Renal cortical epithelial cell (primary cell): ENCODE results near the gene OTP. TPM values are rescaled to one million over a fixed set of nuclear protein-coding genes. Genes with fewer than 3 reads are reported as not detected.

Experiments used
- DNase-seq: peaks from one replicate; pipeline ENCODE4 v3.0.0-alpha.2; 2011; ENCODE audit warnings: low read depth
- total RNA-seq: library from RNA; depleted of rRNA; stranded (reverse); fragments of >200 nt; gene quantifications from 2 replicates; pipeline ENCODE4 v1.2.3, GENCODE V29; 2014

OTP gene
- total RNA-seq, 1 donor from 2014 or later: not detected

DNA sequence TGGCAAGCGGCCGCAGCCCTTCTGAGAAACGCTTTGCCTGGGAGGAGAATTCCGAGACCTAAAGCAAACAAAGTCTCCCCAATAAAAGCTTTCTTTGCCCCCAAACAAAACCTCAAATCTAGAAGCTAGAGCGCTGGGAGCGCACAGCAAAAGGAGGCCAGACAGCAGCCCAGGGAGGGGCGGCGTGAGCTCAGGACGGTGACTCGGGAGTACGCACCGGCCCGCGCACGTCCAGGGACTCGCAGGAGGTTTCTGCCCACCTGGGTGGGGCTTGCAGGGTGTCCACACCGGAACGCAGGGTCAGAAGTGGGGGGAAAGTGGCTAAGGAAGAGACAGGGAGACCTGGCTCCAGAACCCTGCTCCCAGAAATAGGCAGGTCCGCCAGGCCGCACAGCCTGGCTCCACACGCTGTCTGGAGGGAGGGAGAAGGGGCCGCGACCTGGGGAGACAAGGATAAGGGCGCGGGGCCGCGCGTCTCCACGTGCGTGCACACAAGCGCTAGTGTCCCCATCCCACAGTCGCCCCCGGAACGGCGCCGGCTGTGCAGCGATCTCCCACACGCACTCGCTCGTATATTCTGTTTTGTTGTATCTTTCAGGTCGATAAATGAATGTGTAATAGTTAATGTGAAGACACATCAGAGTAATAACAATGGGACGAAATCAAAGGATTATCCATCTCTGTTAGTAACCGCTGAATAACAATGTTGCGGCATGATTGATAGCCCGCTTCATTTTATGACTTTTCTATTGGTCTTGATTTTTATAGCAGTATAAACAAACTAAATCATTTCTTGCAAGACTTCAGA lies 2.3 kb upstream of the OTP start:
- DNase-seq: no peak

DNA sequence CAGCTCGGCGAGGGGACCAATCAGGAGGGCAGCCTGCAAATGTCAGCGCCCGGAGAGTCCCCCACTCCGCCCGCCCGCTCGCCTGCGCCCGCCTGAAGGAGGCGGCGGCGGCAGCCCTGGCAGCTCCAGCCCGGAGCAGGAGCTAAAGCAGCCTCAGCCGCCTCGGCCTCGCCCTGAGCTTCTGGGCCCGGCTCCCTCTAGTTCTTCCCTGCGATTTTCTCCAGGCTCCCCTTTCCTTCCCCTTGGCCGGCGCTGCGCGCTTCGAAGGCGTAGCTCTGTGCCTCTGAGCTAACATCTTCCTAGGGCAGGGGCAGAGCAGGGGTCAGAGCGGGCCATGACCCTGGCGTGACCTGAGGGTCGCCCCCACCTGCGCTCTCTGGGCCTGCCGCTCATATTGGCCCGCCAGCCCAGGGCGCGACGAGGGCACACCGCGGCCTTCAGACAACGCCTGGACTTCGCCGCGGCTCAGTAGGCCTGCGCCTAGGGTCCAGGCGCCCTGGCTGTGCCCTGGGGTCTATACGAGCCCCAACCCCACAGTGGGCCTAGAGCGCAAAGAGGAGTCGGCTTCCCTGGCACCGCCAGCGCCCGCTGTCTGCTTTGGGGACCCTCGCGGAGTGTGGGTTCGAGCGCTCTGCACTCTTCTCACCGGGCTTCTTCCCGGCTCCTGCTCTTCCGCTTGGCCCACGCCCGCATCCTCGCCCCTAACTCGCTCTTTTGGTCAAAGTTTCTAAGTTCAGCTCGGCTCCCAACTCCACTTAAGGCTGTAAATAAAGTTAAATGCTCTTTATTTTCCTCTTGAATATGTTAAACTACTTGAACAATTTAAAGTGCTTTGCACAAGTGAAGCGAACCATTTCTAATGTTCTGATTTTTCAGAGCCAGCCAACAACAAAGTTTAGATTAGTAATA lies 504 bp upstream of the OTP start:
- no peak for DNase-seq

DNA sequence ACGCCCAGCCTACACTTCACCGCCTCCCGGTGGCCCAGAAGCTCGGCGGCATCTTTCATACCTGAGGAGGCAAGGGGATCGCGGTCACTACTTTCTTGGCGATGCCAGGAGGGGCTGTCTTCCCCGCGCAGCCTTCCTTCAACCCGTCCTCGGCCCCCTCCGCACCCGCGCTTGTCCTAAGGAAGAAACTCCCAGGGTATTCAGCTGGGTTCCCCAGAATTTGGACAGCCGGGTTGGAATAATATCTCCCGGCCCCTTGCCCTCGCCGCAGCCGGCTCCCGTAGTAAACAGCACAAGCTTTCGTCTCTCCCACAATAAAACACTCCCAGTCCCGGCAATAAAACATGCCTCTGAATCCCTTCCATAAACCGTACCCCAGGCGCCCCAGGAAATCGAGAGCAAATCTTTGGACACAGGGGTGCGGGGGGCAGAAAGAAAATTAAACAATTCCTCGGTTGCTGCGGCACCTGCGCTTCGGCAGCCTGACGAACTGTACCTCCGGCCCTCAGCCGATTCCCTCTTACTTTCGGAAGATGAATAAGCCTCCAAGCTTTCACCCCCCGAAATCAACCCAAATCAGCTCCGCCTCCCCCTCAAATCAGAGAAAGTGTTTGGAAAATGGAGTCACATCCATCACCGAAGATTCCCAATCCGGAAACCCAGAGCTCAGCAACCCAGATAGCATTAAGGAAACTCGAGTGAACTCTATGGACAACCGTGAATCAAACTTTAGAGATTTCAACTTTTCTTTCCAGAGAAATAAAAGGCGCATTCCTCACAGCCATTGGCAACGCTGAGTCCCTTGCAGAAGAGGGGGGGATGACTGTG lies 1.1 kb downstream of the OTP start:
- no peak for DNase-seq

GRCh38 chr5:77636641-77637169 lies 1.8 kb downstream of the OTP start:
- no peak for DNase-seq

DNA sequence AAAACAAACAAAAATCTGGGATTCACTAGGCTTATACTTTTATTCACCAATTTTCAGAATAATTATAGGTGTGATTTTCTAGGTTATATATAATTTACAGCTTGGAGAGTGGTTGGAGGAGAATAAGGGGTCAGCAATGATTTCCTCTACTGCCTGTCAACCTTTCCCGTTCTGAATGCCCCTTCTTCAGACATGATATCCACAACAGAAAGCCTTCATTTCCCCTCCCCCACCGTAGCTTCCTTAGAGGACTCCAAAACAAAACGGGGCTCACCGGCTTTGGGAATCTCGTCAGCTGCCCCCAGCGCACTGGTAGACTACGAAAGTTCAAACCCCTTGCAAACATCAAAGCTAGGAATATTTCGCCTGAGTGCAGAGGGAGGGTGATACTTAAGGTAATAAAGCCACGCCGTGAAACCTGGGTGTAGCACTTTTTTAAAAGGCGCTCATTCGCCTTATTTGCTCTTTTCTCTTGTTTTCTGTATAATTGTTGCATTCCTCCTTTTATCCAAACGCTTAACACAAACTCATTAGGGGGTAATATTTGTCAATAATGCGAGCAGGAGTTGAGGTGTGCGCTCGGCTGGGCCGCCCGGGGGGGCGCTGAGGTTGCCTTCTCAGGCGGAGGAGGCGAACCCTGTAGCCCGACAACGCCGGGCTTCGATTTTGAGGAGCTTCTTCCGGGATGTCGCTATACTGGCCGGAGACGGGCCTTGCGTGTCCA lies 2.4 kb downstream of the OTP start:
- no peak for DNase-seq

- no peak for DNase-seq
Measured at GRCh38 chr5:77635067-77635916, 3.2 kb downstream of the OTP start.

- no peak for DNase-seq
Measured at GRCh38 chr5:77633709-77634108, 4.8 kb downstream of the OTP start.

- DNase-seq: no peak
Measured at GRCh38 chr5:77633207-77633675, 5.3 kb downstream of the OTP start.

DNA sequence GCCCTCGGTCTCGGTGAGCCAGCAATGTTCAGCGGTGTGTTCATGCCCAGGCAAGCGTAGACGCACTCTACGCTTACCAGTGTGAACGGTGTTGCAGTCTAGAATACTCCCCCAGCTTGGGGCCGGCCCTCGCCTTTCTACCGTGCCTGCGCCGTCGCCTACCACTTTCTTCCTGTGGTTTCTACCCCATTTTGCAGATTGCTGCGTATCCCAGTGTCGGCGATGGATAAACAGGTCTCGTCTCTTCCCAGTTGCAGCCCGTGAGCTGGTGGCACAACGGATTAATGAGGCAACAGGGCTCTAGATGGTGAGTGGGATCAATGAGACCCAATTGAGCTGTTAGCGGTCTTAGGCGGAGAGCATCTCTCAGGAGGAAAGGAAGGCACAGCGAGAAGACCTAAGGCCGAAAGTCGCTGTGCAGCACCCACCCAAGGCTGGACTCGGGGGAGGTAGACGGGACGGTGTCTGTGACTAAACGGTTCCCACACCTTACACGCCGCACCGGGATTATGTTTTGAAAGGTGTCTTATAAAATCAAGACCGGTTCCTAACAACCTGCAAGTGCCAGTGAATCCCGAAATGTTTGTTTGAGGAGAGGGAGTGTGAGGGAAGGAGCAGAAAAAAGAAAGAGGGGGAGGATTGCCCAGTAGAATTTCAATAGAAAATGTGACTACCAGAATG lies 5.8 kb downstream of the OTP start:
- no peak for DNase-seq

DNA sequence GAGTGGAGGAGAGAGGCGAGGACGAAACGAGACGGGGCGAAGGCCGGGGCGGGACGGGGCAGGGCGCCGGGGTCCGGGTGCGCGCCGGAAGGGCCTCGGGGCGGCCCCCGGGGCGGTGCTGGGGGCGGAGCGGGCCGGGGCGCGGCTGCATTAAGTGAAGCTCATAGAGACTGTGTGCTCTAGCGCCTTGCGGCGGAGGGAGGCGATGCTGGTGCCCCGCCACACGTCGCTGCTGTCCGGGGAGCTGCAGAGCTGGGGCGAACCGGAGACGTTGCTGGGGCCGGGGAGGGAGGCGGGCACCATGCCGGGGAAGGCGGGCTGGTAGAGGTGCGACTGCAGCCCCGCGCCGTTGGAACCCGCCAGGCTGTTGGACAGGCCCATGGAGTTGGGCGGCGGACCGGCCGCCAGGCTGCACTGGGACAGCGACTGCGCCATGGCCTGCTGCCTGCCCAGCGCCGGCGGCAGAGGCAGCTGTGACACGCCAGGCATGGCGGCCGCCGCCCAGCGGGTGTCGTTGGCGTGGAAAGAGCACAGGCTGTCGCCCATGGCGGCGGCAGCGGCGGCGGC lies 8.3 kb downstream of the OTP start:
- no peak for DNase-seq

- no peak for DNase-seq
Measured at GRCh38 chr5:77629509-77630113, 8.9 kb downstream of the OTP start.

DNA sequence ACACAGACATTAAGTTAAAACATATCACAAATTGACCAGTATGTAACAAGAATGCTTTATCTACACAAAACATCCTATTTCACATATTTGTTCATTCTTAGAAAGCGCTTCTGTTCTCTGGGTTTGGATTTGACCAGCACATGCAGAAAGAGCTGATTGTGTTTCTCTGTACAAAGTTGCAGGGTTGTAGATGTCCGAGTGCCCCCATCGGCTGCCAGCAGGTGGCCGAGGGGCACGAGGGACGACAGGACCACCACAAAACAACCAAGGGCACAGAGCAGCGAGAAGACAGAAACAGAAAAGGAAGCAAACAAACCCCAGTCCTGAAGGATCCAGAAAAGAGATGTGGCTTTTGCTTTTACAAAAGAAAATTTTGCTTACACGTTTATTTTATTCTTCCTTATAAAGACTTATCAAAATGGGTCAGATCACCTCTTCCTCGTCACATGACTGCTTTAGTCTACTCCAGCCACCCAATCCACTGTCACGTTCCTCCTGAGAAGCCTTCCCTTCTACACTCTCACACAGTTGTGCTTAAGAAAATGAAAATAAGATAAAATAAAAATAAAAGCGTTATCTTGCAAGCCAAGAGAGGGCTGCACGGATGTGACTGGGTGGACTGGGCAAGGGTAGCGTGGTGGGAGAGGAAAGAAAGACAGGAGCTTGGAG lies 9.5 kb downstream of the OTP start:
- no peak for DNase-seq

DNA sequence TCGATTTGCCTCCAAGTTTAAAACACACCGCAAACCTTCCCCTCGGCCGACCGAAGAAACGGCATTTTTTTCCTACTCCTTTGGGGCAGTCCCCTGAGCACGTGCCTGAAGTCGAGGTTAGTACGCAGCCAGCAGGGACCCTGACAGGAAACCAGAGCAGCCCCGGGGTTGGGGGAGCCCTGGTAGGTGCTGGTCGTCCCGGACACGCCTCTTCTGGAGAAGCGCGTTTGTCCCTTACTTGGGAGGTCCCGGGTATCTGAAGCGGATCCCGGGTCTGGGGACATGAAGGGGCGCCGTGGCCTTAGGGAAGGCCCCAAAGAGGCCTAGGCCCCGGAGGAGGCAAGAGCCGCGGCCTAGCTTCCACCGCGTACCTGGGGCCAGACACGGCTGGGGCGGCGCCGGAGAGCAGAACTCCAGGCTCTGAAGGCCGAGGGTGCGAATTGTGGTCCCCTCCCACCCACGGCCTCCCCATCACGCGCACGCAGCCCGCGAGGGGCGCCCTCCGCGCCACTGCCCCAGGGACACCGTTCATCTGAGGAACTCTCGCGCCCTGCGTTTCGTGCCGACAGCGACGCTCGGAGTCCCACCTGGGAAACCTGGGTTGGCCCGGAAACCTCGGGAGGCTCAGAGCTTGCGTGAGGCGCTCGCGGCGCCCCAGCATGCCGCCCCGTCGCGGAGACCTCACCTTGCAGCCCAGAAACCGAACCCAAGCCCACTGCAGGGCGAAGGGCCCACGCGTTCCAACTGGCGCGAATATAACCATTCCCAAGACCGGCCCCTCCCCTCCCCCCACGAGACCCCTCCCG lies 10.4 kb downstream of the OTP start:
- no peak for DNase-seq

DNA sequence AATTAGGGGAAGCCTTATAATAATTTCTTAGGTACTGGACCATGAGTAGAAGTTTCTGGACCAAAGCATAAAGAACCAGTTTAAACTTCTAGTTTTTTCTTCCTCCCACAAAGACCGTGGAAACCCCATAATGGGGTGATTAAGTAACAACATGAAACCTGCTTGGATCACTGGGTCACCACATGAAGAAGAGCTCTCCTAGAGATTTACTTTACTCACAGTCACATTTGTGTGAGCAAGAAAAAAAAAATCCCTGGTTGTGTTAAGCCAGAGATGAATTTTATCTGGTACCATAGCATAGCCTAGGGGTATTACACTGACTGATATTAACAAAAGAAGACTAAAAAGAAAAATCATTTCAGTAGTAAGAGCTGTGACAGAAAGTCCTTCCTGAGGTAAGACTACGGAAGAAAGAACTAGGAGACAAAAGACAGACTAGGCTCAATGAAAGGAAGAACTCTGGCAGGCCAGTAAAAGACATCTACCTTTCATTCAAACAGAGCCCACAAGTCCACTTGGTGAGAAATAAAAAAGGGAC lies 15.2 kb downstream of the OTP start:
- DNase-seq: no peak

DNA sequence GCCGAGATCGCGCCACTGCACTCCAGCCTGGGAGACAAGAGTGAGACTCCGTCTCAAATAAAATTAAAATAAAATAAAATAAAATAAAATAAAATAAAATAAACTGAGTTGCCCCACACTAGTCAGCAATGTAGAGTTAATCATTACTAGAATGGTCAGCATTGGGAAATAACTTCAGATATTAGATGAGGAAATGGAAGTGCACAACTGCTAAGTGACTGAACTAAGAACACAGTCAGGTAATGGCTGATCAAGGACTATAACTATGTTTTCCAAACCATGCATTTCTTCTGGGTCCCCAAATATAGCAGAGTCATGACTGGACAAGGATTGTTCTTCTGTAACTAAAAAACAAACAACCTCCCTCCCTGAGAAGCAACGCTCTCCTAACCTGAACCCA lies 17.1 kb downstream of the OTP start:
- DNase-seq: peak; percentile 30

DNA sequence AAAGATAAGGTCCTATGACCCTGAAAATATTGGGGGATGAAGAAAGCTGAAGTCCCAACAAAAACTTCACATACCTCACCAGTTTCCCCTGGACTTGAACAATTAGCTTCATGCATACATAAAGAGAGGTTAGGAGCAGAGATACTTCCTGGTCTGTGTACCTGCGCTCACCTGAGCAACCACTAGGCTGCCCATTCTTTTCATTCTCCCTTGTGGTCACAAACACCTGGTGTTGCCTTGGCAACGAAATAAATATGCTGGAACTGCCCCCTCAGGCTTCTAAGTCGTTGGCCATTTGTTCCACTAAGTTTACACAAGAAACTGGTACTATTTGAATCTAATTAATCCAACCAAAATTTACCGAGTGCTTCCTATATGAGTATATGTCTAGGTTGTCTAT lies 18.1 kb downstream of the OTP start:
- DNase-seq: peak; percentile 52

GRCh38 chr5:77616920-77617319 lies 21.6 kb downstream of the OTP start:
- no peak for DNase-seq
